Lung (tissue), 12 donors: Measurements from ENCODE around the gene DDX24. TPM values are rescaled to one million over a fixed set of nuclear protein-coding genes. Genes with fewer than 3 reads are reported as not detected.

ENCODE experiments used
- ATAC-seq: fragments of 200-7000 bp; cut with Tn5 transposase; one replicate; pipeline ENCODE4 v1.9.1; 2020; ENCODE audit warnings: moderate number of reproducible peaks; ENCODE audit not compliant: insufficient read depth, low FRiP score
- DNase-seq, 3 donors: peaks; one replicate each; pipeline ENCODE4 v3.0.0-alpha.2; 2013 to 2017
- H3K27ac ChIP-seq, 2 donors: one replicate each; pipeline ENCODE4 v1.5.1; 2013; ENCODE audit warnings: mild to moderate bottlenecking in 2 of 2, moderate library complexity in 2 of 2, control low read depth in 1 of 2, inconsistent platforms in 1 of 2, low read depth in 1 of 2, low read length in 1 of 2
- H3K27me3 ChIP-seq, 3 donors: one replicate each; pipeline ENCODE4 v1.5.1; 2013; ENCODE audit warnings: low read length in 2 of 3; ENCODE audit not compliant: control insufficient read depth in 3 of 3, insufficient read depth in 3 of 3
- H3K36me3 ChIP-seq, 4 donors: one replicate each; pipeline ENCODE4 v1.5.1; 2013; ENCODE audit warnings: low read length in 4 of 4, mild to moderate bottlenecking in 1 of 4, moderate library complexity in 1 of 4; ENCODE audit not compliant: control insufficient read depth in 4 of 4, insufficient read depth in 4 of 4
- H3K4me1 ChIP-seq, 5 donors: one replicate each; pipeline ENCODE4 v1.5.1; 2013; ENCODE audit warnings: low read length in 5 of 5, mild to moderate bottlenecking in 2 of 5, moderate library complexity in 1 of 5; ENCODE audit not compliant: control insufficient read depth in 5 of 5, insufficient read depth in 5 of 5
- H3K4me3 ChIP-seq: one replicate; pipeline ENCODE4 v1.5.1; 2013; ENCODE audit warnings: mild to moderate bottlenecking, control low read depth, moderate library complexity
- H3K9ac ChIP-seq, 2 donors: one replicate each; pipeline ENCODE4 v1.5.1; 2013; ENCODE audit warnings: low read length in 2 of 2, control low read depth in 1 of 2; ENCODE audit not compliant: insufficient read depth in 1 of 2
- H3K9me3 ChIP-seq, 4 donors: one replicate each; pipeline ENCODE4 v1.5.1; 2013; ENCODE audit warnings: low read length in 3 of 4, mild to moderate bottlenecking in 1 of 4, moderate library complexity in 1 of 4; ENCODE audit not compliant: control insufficient read depth in 4 of 4, insufficient read depth in 3 of 4
- CTCF ChIP-seq: IDR thresholded peaks from 2 replicates; pipeline ENCODE4 v1.5.1; 2012; ENCODE audit warnings: mild to moderate bottlenecking; ENCODE audit errors: control extremely low read depth, extremely low read depth
- WGBS, 2 donors: extraction: QIAGEN DNeasy Blood & Tissue Kit; methylation state at CpG; one replicate each; pipeline ENCODE4 v1.1.7; 2013; 5-methylcytosine and 5-hydroxymethylcytosine counted together
- polyA plus RNA-seq, 2 donors: library from polyadenylated mRNA; stranded (reverse); fragments of 200-250 nt; gene quantifications; one replicate each; pipeline ENCODE4 v1.2.1, GENCODE V29; 2013
- total RNA-seq, 2 donors: library from RNA; depleted of rRNA in 1 of 2; stranded (reverse); fragments of >200 nt in 1 of 2; gene quantifications; one replicate each; pipeline ENCODE4 v1.2.1, GENCODE V29; 2014 to 2021
- donor health status: control.
- donor health status: control.
- donor health status: Bipolar disorder and iron deficiency.
- donor health status: healthy.
- donor health status: DM: yes; HTN: yes; CAD: no.

The DDX24 gene
- total and polyA plus RNA-seq, 4 donors = 78.4 to 138 (median 107) TPM

GRCh38 chr14:94098326-94098992, 17.5 kb upstream of the DDX24 start:
- ATAC-seq = no peak
- WGBS, 2 donors = 63 to 73% methylated on average over 10 of the region's 10 CpGs

GRCh38 chr14:94097091-94097490, 16.1 kb upstream of the DDX24 start:
- H3K9ac ChIP-seq = no peak overlapping the region
- H3K4me1 ChIP-seq = no peaks in the 10 kb centered on the region
- whole genome bisulfite sequencing, 2 donors = 89 to 98% methylated on average over 4 of the region's 4 CpGs
- DNase-seq (no peak), ATAC-seq (no peak)
- no peak for TF ChIP-seq CTCF
- no peak overlapping the region for H3K27ac ChIP-seq
- peaks cover 0 to 3% (median under 1%) of the 10 kb centered on the region in 4 donors for H3K36me3 ChIP-seq
- H3K9me3 ChIP-seq = no peaks in the 10 kb centered on the region
- H3K4me3 ChIP-seq = no peak overlapping the region
- H3K27me3 ChIP-seq = no peaks in the 10 kb centered on the region

More at GRCh38 chr14:94098326-94098992, 17.5 kb upstream of the DDX24 start:
- H3K36me3 ChIP-seq = peaks cover 0 to 3% (median under 1%) of the 10 kb centered on the region in 4 donors
- no peaks in the 10 kb centered on the region for H3K9me3 ChIP-seq
- no peaks in the 10 kb centered on the region for H3K4me1 ChIP-seq
- no peak for TF ChIP-seq CTCF
- no peak for DNase-seq
- no peak overlapping the region for H3K4me3 ChIP-seq
- H3K27me3 ChIP-seq = no peaks in the 10 kb centered on the region
- no peak overlapping the region for H3K9ac ChIP-seq
- H3K27ac ChIP-seq = no peak overlapping the region

- 98 to 100% methylated on average over 2 of the region's 2 CpGs for WGBS, 2 donors
- DNase-seq (no peak), ATAC-seq (no peak)
- H3K27me3 ChIP-seq = no peaks in the 10 kb centered on the region
- no peak for TF ChIP-seq CTCF
- no peak overlapping the region for H3K4me3 ChIP-seq
- no peaks in the 10 kb centered on the region for H3K9me3 ChIP-seq
- no peaks in the 10 kb centered on the region for H3K4me1 ChIP-seq
- no peak overlapping the region for H3K9ac ChIP-seq
- H3K36me3 ChIP-seq = peaks cover 0 to 3% (median under 1%) of the 10 kb centered on the region in 4 donors
- no peak overlapping the region for H3K27ac ChIP-seq
These were observed 12.4 kb upstream of the DDX24 start for GRCh38 chr14:94093418-94093817.

- 96 to 97% methylated on average over 4 of the region's 4 CpGs for WGBS, 2 donors
These were observed 8.5 kb upstream of the DDX24 start for GRCh38 chr14:94089479-94089878.

More at GRCh38 chr14:94089479-94089878, 8.5 kb upstream of the DDX24 start:
- ATAC-seq (no peak), DNase-seq (no peak)
- Histone ChIP-seq H3K27ac (no peak overlapping the region), H3K36me3 (no peaks in the 10 kb centered on the region), H3K4me3 (no peak overlapping the region), H3K4me1 (no peaks in the 10 kb centered on the region), H3K9me3 (no peaks in the 10 kb centered on the region), H3K9ac (no peak overlapping the region), H3K27me3 (no peaks in the 10 kb centered on the region)
- TF ChIP-seq CTCF = no peak
